ENCODE measurements around the gene EPHB2.

- TF ChIP-seq EZH2phosphoT487 (IDR thresholded peaks at IDR 0.05; ENCODE audit: insufficient read depth, low read depth) (no peak), EZH2 (IDR thresholded peaks at IDR 0.05; ENCODE audit: insufficient read depth, poor library complexity, severe bottlenecking) (no peak)
Observed at GRCh38 chr1:22855668-22856606, 145.3 kb downstream of the EPHB2 start.

Measured in GM23248 (cell line).